ENCODE measurements around the gene NCLN.

Gene NCLN

DNA sequence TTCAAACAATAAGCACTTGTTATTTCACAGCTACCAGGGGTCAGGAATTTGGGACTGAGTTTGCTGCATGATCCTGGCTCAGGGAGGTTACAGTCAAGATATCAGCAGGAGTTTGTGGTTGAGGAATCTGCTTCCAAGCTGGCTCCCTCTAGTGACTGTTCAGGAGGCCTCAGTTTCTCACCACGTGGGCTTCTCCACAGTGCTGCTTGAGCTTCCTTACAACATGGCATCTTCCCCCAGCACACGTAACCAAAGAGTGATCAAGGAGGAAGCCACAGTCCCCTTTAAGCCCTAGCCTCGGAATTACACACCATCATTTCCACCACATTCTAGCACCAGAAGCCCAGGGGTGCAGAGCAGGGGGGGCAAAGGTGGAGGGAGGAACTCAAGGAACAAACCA is 67.5 kb downstream of the NCLN start:
- DNase-seq (ENCODE audit: extremely low read depth in 1 of 2, low read depth in 1 of 2) = no peak

- DNase-seq (ENCODE audit: extremely low read depth in 1 of 2, low read depth in 1 of 2) = no peak
These were observed 68.8 kb downstream of the NCLN start for GRCh38 chr19:3254520-3254919.

DNA sequence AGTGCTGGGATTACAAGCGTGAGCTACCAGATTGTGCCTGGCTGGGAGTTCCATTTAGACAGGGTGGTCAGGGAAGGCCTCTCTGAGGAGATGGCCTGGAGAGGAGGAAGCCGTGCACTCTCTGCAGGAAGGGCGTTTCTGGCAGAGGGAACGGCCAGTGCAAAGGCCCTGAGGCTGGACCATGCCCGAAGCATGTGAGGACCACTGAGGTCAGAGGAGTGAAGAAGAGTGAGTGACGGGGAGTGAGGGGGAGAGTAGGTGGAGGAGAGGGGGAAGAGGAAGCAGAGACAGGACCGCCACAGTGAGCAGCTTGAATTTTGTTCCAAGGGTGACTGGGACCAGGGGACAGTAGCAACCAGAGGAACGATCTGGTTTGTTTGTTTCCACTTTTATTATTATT is 71.3 kb downstream of the NCLN start:
- DNase-seq (ENCODE audit: extremely low read depth in 1 of 2, low read depth in 1 of 2) = no peak

Data from stimulated activated CD8-positive, alpha-beta memory T cell treated with anti-CD3 and anti-CD28 coated beads, Interleukin-7, amount 100 ng/mL, for 48 hours (primary cell).